ENCODE results near the gene EVX2.

Gene EVX2

DNA sequence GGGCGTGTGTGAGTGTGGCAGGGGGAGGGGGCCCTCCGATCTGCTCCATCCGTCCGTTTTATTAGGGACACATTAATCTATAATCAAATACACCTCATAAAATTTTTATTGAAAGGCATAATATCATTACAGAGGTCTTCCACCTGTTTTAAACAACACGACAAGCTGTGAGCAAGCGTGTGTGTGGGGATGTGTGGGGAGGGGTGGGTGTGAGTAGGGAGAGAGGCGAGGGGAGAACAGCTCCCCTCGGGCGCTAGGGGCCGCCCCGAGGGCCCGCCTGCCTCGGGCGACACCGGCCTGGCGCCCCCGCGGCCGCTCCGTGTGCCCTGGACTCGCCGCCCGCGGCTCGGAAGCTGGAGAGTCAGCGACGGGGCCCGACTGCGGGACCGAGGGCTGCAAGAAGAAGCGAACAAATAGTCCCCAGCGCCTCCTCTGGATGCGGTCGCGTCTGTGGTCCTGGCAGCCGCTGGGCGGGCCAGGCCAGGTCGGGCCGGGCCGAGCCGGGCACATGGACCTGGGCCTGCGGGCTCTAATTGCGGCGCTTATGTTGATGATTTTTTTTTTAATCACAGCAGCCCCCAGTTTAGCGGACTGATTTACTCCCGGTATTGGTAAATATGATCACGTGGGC is 38.4 kb upstream of the EVX2 start:
- no peak for DNase-seq (ENCODE audit: extremely low read depth in 1 of 2, low read depth in 1 of 2)

DNA sequence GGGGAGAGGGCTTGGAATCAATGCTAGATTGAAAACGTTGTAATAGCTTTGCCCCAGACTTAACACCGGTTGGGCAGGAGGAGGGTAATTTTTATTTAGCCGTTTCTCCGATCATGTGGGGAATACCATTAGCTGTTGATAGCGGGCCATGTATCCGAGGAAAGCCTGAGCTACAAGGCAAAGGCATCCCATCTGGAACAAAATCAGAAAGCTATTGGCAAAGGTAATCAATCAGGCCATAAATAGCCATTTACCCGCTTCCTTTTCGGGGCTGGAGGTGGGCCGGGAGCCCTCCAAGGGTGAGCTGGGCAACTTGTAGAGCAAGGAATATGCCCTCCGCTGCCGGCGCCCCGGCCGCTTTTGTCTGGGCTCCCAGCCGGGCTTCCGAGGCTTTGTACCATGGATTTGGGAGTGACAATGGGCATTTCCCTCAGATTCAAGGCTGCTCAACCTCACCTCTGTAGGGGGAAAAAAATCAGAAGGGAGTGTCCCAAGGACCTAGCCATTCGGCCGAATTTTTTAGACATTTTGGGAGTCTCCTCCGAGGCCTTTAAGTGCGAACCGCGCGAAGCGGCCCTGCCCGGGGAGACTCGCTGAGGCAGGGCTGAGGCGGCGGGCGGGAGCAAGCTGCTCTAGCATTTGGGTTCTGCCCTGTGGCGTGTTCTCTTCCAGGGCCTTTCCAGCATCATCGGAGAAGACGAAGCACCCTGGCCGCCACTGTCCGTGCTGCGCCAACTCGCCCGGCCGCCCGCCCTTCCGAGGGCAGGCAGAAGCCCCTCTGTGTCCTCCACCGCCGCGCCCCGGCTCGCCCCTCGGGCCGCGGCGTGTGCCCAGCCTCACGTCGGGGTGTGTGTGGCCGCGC is 37.7 kb upstream of the EVX2 start:
- no peak for DNase-seq (ENCODE audit: extremely low read depth in 1 of 2, low read depth in 1 of 2)

DNA sequence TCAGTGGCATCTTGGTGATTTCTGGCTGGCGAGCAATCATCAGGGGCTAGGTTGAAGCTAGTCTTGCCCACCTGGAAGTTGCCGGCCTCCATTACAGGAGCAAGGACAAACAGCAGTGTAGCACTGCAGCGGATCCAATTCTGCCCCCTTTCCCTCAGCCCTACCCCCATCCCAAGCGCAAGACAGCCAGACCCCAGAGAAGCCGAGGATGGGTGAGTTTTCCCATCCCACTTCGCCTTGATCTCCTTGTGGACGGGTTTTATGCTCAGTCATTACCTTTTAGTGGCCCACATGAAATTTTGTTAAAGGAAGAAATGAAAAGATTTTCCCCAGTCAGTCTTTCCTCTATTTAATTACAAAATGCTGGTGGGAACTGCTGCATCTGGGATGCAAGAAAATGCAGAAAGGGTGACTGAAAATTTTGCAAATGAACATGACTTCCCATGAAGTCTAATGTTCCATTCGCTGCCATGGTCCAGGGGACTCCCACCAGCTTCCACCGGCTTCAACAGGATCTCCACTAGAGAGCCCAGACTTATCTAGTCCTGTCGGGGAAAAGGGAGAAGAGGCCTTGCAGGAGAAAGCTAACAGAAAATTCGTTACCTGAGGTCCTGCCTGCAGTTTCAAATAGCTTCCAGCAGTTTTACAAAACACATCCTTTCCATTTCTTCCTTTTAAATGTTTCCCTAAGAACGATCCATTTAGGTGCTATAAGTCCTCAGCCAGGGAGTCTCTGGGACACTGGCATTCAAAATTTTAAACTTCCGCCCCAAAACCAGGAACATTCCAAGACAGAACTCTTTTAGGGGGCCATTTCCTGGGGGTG is 36.8 kb upstream of the EVX2 start:
- DNase-seq (ENCODE audit: extremely low read depth in 1 of 2, low read depth in 1 of 2): no peak

DNA sequence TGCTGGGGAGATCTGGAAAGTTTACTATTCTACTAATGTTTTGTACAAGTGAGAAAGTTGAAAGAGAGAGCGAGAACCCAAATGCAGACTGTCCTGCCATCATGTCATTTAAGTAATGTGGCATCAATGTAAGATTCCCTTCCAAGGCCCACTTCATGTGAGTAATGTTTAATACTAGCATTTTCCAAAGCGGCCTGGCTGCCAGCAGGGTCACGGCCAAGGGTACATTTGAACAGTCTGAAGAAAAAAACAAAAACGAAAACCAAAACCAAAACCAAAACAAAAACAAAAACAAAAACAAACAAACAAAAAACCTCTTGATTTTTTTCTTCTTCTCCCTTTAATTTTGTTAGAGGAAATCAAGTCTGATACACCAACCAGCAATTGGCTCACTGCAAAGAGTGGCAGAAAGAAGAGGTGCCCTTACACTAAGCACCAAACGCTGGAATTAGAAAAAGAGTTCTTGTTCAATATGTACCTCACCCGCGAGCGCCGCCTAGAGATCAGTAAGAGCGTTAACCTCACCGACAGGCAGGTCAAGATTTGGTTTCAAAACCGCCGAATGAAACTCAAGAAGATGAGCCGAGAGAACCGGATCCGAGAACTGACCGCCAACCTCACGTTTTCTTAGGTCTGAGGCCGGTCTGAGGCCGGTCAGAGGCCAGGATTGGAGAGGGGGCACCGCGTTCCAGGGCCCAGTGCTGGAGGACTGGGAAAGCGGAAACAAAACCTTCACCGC is 35.0 kb upstream of the EVX2 start:
- DNase-seq (ENCODE audit: extremely low read depth in 1 of 2, low read depth in 1 of 2): no peak

DNA sequence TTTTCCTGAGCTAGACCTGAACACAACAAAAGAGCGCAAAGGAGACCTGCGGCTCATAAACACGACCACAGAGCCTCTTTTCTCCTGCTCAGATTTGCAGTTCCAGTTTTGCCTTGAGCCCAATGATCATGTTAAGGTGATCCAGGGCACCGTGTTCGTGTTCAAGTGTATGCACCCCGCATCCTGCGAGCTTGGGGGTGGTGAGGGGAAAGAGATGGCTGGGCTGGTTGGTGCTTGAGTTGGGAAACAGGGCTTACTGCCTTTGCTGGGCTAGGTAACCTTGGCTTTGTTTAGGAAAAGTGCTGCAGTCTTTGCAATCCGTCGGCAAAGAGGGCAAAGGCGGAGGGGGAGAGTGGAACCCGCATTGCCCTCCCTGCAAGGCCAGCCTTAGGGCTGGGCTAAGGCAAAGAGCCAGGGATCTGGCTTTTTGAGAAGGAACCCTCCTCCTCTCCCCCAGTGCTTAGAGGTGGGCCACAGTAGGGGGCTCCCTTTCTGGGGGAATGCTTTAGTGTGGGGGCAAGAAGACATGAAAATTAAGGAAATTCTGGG is 34.1 kb upstream of the EVX2 start:
- DNase-seq (ENCODE audit: extremely low read depth in 1 of 2, low read depth in 1 of 2): no peak

DNA sequence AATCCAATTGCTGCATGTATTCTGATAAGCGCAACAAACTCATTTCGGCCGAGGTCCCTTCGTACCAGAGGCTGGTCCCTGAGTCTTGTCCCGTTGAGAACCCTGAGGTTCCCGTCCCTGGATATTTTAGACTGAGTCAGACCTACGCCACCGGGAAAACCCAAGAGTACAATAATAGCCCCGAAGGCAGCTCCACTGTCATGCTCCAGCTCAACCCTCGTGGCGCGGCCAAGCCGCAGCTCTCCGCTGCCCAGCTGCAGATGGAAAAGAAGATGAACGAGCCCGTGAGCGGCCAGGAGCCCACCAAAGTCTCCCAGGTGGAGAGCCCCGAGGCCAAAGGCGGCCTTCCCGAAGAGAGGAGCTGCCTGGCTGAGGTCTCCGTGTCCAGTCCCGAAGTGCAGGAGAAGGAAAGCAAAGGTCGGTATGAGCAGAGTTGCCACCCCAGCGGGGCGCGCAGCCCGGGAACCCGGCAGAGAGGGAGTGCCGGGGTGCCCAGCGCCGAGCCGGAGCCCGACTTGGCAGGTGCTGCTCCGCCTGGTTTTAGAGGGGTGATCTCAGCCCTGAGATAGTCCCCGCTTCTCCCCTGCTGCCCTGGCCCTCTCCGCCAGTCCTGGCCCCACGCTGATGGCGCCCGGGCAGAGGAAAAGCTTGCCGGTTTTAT is 33.5 kb upstream of the EVX2 start:
- DNase-seq (ENCODE audit: extremely low read depth in 1 of 2, low read depth in 1 of 2): no peak

DNA sequence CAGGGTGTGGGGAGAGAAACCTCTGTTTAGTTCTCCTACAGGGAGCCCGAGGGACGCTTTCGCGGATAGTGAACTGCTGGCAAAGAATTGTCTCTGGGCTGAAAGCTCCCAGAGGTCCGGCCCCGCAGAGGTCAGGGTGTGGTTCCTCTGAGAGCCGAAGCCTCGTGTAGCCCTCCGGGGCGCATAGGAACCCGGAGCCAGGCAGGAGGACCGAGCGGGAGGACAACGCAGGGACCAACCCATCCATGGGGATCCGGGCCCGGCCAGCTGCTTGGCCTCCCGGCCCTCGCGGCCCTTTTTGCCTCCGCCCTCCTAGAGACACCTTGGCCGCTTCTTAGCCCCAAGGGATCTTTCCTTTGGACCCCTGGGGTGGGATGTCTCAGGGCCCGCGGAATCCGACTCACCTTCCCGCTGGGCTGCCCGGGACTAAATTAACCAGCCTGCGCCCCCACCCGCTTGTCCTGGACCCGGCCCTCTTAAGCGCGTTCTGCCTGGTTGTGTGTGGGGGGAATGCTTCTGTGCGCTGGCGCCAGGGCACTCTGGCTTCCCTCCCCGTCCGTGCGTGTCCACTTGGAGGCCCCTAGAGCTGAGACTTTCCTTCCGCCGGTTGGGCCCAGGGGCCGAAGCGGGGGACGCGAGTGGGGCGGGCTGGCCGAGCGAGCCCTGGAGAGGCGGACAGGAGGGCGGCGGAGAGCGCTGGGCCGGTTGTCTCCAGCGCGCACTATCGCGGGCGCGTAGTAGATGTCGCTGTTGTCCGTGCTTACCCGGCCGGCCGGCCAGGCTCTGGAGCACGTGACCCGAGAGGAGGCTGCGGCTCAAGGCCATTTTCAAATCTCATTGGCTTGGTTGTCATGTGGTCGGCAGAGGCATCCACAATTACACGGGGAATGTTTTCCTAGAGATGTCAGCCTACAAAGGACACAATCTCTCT is 32.4 kb upstream of the EVX2 start, which contains the start of gene HOXD10:
Gene HOXD10, plus strand, starts transcription at position 896 of the 931 bp plus-strand sequence. CDS start 56 bp downstream, outside the sequence.
- DNase-seq (ENCODE audit: extremely low read depth in 1 of 2, low read depth in 1 of 2): no peak

DNA sequence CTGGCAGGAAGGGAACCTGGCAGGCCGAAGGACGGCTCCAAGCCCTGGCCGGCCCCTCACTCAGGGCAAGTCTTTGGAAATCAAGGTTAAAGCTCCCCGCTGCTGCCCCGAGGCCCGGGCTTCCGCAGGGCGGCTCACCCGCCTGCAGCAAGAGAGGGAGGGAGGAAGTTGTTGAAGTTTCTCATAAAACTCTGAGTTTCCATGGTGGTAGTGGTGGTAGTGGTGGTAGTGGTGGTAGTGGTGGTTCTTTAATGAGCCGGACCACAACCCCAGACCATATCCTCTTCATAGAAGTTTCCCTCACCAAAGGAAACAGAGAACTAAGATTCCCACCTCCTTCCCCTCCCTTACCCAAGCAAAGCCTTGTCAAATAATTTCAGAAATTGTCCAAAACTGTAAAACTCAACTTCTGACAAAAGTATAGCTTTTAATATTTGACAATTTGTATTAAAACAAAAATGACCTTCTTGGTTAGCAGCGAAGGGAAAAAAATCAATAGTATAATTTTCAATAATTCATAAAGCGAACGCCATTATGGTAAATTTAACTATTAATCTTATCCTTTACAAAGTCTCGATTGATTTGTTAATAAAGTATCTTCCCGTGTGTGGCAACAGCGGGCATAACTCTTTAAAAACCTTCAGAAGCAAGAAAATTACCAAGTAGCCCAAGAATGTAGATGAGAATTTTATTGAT is 31.3 kb upstream of the EVX2 start:
- no peak for DNase-seq (ENCODE audit: extremely low read depth in 1 of 2, low read depth in 1 of 2)

DNA sequence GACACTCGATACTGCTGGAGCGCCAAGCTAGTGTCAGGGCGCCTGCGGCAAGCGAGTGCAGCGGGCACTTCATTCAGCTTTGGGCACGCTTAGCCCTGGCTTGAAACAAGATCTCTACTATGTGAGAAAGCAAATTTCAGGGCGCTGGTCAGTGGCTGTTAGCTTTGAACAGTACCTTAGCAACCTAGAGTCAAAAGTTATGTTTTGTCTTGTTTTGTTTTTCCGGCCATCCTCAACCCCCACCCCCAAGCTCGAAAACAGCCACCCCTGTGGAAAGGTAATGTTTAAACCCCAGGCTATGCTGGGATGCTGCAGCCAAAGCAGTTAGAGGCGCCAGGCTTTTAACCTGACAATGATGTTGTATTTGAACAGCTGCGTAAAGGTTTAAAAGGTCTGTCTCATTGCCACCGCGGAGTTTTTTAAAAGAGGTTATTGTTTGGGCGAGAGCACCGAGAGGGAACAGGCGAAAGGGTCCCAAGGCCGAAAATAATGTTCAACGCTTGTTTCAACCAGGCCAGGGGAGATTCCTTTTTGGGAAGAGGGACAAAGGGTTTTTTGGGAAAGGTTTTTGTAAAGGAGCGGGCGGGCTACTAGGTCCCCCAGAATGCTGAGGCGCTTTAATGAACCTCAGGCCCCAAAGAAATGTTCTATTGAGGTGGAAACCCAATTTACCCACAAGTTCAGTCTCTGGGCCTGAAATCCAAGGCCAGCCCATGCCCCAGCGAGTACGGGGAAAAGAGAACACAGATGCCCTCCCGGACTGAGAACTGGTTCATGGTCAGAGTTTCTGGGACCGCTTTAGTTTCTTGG is 30.6 kb upstream of the EVX2 start:
- DNase-seq (ENCODE audit: extremely low read depth in 1 of 2, low read depth in 1 of 2): no peak

DNA sequence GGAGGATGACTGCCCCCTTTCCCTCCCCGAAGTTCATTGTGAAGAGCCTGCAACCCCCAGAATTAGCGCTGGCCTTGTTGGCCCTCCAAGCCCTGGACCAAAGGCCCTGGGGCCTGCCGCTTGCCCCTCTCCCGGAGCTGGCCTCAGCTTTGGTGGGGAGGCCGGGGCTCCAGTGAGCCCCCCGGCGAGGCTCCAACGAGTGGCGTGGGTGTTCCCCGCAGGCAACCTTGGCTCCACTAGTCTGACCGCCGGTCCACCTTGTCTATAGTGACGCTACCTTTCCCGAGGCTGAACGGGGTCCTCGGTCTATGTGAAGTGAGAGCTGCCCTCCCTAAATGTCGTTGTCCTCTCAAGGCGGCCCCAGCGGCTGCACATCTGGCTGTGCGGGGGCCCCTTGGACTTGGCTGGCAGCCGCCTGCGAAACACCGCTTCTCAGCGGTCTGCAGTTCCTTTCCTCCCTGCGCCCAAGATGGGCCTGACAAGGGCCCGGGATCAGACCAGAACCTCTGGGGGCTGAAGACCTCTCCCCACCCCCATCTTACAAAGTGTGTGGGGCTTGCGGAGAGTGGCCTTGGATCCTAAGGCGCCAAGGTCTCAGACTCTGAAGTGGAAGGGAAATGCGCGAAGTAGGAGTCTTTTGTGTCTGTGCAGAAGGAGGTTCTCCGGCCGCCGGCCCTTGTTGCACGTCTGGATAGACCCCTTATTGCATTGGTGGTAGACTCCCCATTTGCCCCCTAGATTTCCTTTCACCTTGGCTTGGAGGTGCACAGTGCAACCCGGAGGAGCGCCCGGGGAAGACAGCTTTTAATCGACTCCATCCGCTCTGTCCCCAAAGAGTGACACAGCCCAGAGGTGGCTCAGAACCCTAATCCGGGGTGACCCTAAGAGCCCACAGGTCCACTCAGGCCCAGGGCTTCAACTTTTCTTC is 28.9 kb upstream of the EVX2 start:
- DNase-seq (ENCODE audit: extremely low read depth in 1 of 2, low read depth in 1 of 2): no peak

DNA sequence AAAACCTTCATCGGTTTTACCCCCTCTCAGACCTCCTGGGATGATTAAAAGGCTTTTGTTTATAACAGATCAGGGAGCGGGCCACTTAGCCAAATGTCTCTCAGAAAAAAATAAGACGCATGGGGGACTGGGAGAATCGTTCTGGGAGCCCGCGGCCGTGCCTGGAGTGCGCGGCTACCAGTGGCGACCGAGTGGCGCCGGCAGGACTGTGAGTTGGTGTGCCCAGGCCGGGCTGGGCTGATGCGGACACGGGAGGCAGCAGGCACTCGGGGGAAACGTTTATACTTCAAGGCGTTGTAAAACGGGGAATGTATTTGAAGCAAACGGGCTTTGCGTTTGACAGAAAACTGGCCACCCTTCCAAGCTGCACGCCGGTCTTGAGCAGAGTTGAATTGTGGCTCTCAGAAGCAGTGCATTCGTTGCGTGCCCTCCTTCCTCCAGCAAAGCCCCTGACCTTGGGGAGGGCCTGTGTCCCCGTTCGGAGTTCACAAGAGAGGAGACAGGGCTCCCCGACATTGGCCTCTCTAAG is 28.1 kb upstream of the EVX2 start:
- no peak for DNase-seq (ENCODE audit: extremely low read depth in 1 of 2, low read depth in 1 of 2)

DNA sequence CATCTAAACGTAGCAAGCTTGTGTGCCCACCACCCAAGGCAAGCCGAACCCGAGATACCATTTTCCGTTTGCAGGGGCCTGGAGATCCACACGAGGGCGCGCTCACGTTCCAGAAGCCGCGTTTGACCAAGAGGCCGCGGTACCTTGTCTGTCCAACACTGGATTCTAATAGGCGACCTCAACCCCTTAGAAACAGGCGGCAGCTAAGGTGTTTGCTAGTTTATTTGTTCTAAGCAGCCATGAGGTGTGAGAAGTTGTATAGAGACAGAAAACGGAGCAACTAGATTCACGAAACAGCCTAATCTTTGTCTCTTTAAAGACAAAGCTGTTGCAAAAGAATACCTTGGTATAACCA is 27.5 kb upstream of the EVX2 start:
- no peak for DNase-seq (ENCODE audit: extremely low read depth in 1 of 2, low read depth in 1 of 2)

DNA sequence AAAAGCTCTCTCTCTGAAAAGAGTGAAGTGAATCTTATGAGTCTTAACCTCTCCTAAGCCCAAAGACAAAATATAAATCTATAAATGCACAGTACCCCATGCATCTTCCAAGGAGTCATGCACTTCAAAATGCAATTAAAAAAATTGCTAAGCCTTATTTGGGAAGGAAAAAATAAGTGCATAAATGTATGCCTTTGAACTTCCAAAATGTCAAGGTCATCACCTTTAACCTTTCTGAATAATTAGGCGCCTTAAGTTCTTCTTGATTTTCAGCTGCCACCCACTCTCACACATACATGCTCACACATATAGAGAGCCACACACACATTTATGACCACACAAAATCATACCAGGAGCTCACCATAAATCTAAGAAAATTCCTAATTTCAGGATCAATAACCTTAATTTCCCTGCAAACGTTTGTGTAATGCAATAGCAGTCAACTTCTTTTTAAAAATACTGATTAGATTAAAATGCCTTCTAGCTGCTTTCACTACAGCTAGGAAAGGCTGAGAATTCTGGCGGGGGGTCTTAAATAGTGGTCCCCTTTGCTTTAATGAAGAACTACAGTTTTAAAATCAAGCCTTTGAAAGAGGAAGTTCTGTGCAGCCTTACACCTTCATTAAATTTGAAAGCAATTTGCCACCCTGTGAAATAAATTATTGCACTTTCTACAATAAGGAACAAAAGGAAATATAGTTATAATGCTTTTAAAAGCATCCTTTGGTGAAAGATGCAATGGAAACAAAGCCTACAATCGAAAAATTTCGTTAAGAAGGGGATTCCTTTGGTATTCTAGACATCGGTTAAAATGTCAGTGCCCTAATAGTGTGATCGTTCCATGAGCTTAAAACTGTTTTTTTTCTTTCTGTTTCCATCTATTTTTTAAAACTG is 26.9 kb upstream of the EVX2 start:
- no peak for DNase-seq (ENCODE audit: extremely low read depth in 1 of 2, low read depth in 1 of 2)

DNA sequence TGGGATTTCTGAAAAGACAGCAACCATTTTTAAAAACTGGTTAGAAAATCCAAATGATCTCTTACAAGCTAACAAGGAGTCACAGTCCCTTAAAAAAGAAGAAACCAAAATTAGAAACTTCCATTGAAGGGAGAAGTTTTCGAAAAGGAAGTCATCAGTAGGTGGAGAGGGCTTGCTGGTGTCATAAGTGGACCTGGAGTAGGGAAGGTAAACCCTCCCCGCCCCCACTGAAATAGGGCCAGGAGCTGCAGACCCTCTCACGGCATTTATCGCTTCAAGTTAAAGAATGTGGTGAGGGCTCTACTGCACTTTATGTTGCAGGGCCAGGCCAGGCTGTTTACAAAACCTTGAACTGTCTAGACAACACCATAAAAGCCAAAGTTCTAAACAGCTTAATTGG is 26.2 kb upstream of the EVX2 start:
- no peak for DNase-seq (ENCODE audit: extremely low read depth in 1 of 2, low read depth in 1 of 2)

DNA sequence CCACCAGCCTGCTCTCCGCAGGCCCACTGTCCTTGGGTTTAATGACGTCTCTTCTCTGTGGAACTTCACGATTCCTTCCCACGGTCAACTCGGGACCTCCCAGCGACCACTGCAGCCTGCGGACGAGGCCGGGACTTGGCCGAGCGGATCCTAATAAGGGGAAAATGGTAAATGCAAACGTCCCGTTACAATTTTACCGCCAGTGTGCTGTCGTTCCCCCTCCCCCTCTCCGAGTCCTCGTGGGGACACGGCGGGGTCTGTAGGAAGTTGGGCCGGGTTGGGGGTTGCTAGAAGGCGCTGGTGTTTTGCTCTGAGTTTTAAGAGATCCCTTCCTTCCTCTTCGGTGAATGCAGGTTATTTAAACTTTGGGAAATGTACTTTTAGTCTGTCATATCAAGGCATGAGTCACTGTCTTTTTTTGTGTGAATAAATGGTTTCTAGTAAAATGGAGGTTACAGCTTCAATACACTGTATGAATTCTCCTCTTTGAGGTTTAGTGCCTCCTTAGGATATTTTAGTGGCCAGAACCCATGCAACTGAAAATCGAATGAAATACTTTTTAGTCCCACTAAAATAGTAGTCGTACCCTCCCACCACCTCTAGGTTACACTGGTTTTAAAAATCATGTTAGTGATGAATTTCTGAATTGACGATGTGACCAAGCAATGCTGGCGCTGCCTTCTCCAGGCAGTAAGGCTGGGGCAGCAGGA is 25.6 kb upstream of the EVX2 start:
- DNase-seq (ENCODE audit: extremely low read depth in 1 of 2, low read depth in 1 of 2): no peak

Data from activated CD8-positive, alpha-beta memory T cell treated with anti-CD3 and anti-CD28 coated beads for 1 hour (primary cell).